Gastroesophageal sphincter (tissue), 4 donors: Measurements from ENCODE around the gene RGCC. TPM values are rescaled to one million over a fixed set of nuclear protein-coding genes. Genes with fewer than 3 reads are reported as not detected.

ENCODE experiments used
- ATAC-seq: fragments of 150-250 bp; one replicate; pipeline ENCODE4 v1.9.1; 2016; ENCODE audit warnings: mild to moderate bottlenecking, moderate library complexity
- H3K27ac ChIP-seq, 4 donors: fragments of 200-600 bp; sonication (generic) in 3 of 4; 1 replicate in 3 of 4; 2 replicates in 1 of 4; pipeline ENCODE4 v1.5.1; 2016 to 2019
- H3K27me3 ChIP-seq: fragments of 200-600 bp; sonication (generic); one replicate; pipeline ENCODE4 v1.5.1; 2019
- H3K36me3 ChIP-seq, 2 donors: fragments of 200-600 bp; sonication (generic); one replicate each; pipeline ENCODE4 v1.5.1; 2019; ENCODE audit warnings: control low read depth in 1 of 2
- H3K4me1 ChIP-seq, 3 donors: fragments of 200-600 bp; sonication (generic); 1 replicate in 2 of 3; 2 replicates in 1 of 3; pipeline ENCODE4 v1.5.1; 2016 to 2019; ENCODE audit warnings: control low read depth in 2 of 3
- H3K4me3 ChIP-seq, 2 donors: fragments of 200-600 bp; sonication (generic); one replicate each; pipeline ENCODE4 v1.5.1; 2019; ENCODE audit warnings: mild to moderate bottlenecking in 1 of 2, moderate library complexity in 1 of 2
- H3K9me3 ChIP-seq, 3 donors: fragments of 200-600 bp; sonication (generic); one replicate each; pipeline ENCODE4 v1.5.1; 2017 to 2019; ENCODE audit warnings: control low read depth in 2 of 3
- CTCF ChIP-seq, 4 experiments: fragments of 200-600 bp in 2 of 4; fragments of 450-650 bp in 2 of 4; sonication (generic) in 1 of 4; IDR thresholded peaks; one replicate each; pipeline ENCODE4 v1.5.1; 2017 to 2019; ENCODE audit warnings: antibody characterized with exemption in 4 of 4, mild to moderate bottlenecking in 2 of 4, moderate library complexity in 2 of 4
- EP300 ChIP-seq: sonication (generic); formaldehyde crosslinking; IDR thresholded peaks from one replicate; pipeline ENCODE4 v1.6.1; 2017; ENCODE audit warnings: antibody characterized with exemption, mild to moderate bottlenecking
- POLR2A ChIP-seq, 2 donors: fragments of 450-650 bp; IDR thresholded peaks; one replicate each; pipeline ENCODE4 v1.6.1; 2017; ENCODE audit warnings: antibody characterized with exemption in 2 of 2, mild to moderate bottlenecking in 2 of 2, moderate library complexity in 1 of 2
- POLR2AphosphoS5 ChIP-seq: sonication (generic); formaldehyde crosslinking; IDR thresholded peaks from one replicate; pipeline ENCODE4 v1.6.1; 2017; ENCODE audit warnings: antibody characterized with exemption
- WGBS, 2 donors: methylation state at CpG; one replicate each; pipeline ENCODE4 v1.1.5; 2018; ENCODE audit warnings: low coverage in 1 of 2; 5-methylcytosine and 5-hydroxymethylcytosine counted together
- total RNA-seq, 4 donors: library from RNA; depleted of rRNA; stranded (reverse); fragments of >200 nt; gene quantifications; one replicate each; pipeline ENCODE4 v1.1.0, GENCODE V29; 2016

Gene RGCC
- total RNA-seq, 4 donors from 2014 or later = 40.5 to 97.6 (median 59.9) TPM

- no peak overlapping the region for H3K27ac ChIP-seq
- peaks cover 0 to 10% (median 7%) of the 10 kb centered on the region in 3 donors for H3K4me1 ChIP-seq
- no peak for TF ChIP-seq CTCF (IDR thresholded peaks at IDR 0.05)
- TF ChIP-seq POLR2A (IDR thresholded peaks at IDR 0.05) = no peak
- no peak for TF ChIP-seq EP300
- TF ChIP-seq POLR2AphosphoS5 = no peak
- no peaks in the 10 kb centered on the region for H3K9me3 ChIP-seq
- WGBS, 2 donors = 90 to 100% methylated on average over 3 of the region's 3 CpGs
- H3K27me3 ChIP-seq = peaks cover 11% of the 10 kb centered on the region
- H3K36me3 ChIP-seq = no peaks in the 10 kb centered on the region
- ATAC-seq = no peak
- no peak overlapping the region for H3K4me3 ChIP-seq
Measured at GRCh38 chr13:41452462-41452861, 4.9 kb upstream of the RGCC start.

DNA sequence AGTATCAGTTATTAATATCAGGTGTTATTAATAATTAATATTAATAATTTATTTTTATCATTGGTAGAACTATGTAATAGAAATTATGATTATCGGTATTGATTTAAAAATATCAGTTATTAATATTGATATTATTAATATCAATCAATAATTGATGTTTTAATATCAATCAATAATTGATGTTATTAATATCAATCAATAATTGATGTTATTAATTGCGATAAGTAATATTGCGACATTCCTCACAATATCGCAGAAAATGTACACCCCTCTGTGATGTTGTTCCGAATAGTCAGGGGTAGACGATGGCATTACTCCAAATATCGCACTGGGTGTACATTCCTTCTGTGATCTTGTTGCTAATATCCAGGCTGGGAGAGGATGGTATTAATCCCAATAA lies 3.7 kb upstream of the RGCC start:
- no peak overlapping the region for H3K27ac ChIP-seq
- TF ChIP-seq EP300 (no peak), POLR2AphosphoS5 (no peak), CTCF (IDR thresholded peaks at IDR 0.05) (no peak), POLR2A (IDR thresholded peaks at IDR 0.05) (no peak)
- 83 to 89% methylated on average over 7 of the region's 7 CpGs for WGBS, 2 donors
- no peaks in the 10 kb centered on the region for H3K36me3 ChIP-seq
- ATAC-seq = no peak
- H3K4me3 ChIP-seq = no peak overlapping the region
- no peaks in the 10 kb centered on the region for H3K9me3 ChIP-seq
- H3K4me1 ChIP-seq = peaks cover 0 to 22% (median 10%) of the 10 kb centered on the region in 3 donors
- H3K27me3 ChIP-seq = peaks cover 22% of the 10 kb centered on the region

DNA sequence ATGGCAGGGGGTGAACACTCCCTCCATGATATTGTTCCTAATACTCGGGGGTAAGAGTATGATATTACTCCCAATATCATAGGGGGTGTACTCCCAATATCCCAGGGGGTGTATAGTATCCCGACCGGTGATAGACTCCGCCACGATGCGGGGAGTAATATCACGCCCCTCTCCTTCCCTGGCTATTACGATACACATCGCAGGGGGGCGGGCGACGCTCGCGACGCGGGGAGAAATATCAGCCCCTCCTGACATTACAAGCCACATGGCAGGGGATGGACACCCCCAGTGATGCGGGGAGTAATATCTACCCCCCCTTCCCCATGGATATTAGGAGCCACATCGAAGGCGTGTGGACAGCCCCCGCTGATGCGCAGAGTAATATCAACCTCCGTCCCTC lies 3.2 kb upstream of the RGCC start:
- no peaks in the 10 kb centered on the region for H3K36me3 ChIP-seq
- no peak overlapping the region for H3K4me3 ChIP-seq
- H3K27ac ChIP-seq = no peak overlapping the region
- no peaks in the 10 kb centered on the region for H3K9me3 ChIP-seq
- TF ChIP-seq EP300 = no peak
- no peak for TF ChIP-seq POLR2AphosphoS5
- no peak for TF ChIP-seq POLR2A (IDR thresholded peaks at IDR 0.05)
- no peak for TF ChIP-seq CTCF (IDR thresholded peaks at IDR 0.05)
- 94 to 100% methylated on average over 3 to 13 of the region's 22 CpGs for WGBS, 2 donors
- H3K27me3 ChIP-seq = peaks cover 28% of the 10 kb centered on the region
- ATAC-seq = no peak
- peaks cover 0 to 25% (median 11%) of the 10 kb centered on the region in 3 donors for H3K4me1 ChIP-seq

GRCh38 chr13:41455725-41456419 lies 1.5 kb upstream of the RGCC start:
- no peak for ATAC-seq

More at GRCh38 chr13:41455725-41456419, 1.5 kb upstream of the RGCC start:
- H3K9me3 ChIP-seq = no peaks in the 10 kb centered on the region
- peaks cover 39% of the 10 kb centered on the region for H3K27me3 ChIP-seq
- no peaks in the 10 kb centered on the region for H3K36me3 ChIP-seq
- H3K27ac ChIP-seq = no peak overlapping the region
- no peak for TF ChIP-seq CTCF (IDR thresholded peaks at IDR 0.05)
- no peak for TF ChIP-seq POLR2A (IDR thresholded peaks at IDR 0.05)
- no peak for TF ChIP-seq POLR2AphosphoS5
- no peak for TF ChIP-seq EP300
- no peak overlapping the region for H3K4me3 ChIP-seq
- 57 to 65% methylated on average over 4 to 17 of the region's 19 CpGs for WGBS, 2 donors
- H3K4me1 ChIP-seq = peaks cover 0 to 25% (median 11%) of the 10 kb centered on the region in 3 donors
